NCI-H1694 (cell line): ENCODE measurements around the gene PAPLN.

Experiments
- DNase-seq: peaks from one replicate; lab custom pipeline; 2025; lab: John Stamatoyannopoulos, UW

Gene PAPLN

GRCh38 chr14:73231981-73232851 lies 5.1 kb upstream of the PAPLN start:
- DNase-seq, result peak; percentile 47

- no peak for DNase-seq
These were observed 4.3 kb upstream of the PAPLN start for GRCh38 chr14:73232984-73233383.

- DNase-seq, result no peak
These were observed 3.7 kb upstream of the PAPLN start for GRCh38 chr14:73233564-73233963.

GRCh38 chr14:73234029-73234428 lies 3.3 kb upstream of the PAPLN start:
- no peak for DNase-seq

GRCh38 chr14:73234586-73235394 lies 2.5 kb upstream of the PAPLN start:
- DNase-seq, result no peak

- no peak for DNase-seq
These were observed 1.7 kb upstream of the PAPLN start for GRCh38 chr14:73235531-73236155.

- no peak for DNase-seq
These were observed 1.1 kb upstream of the PAPLN start for GRCh38 chr14:73236157-73236556.

- no peak for DNase-seq
These were observed 521 bp upstream of the PAPLN start for GRCh38 chr14:73236752-73237218.

GRCh38 chr14:73237786-73238423 lies 599 bp downstream of the PAPLN start:
- DNase-seq, result no peak

GRCh38 chr14:73238424-73238852 lies 1.1 kb downstream of the PAPLN start:
- no peak for DNase-seq

GRCh38 chr14:73238941-73239340 lies 1.6 kb downstream of the PAPLN start:
- DNase-seq, result no peak

- DNase-seq, result no peak
These were observed 2.3 kb downstream of the PAPLN start for GRCh38 chr14:73239393-73240241.

GRCh38 chr14:73240816-73241480 lies 3.6 kb downstream of the PAPLN start:
- no peak for DNase-seq

GRCh38 chr14:73241481-73242165 lies 4.3 kb downstream of the PAPLN start:
- no peak for DNase-seq

GRCh38 chr14:73242357-73242901 lies 5.1 kb downstream of the PAPLN start:
- DNase-seq, result no peak

- no peak for DNase-seq
These were observed 6.0 kb downstream of the PAPLN start for GRCh38 chr14:73243341-73243740.

GRCh38 chr14:73243748-73244147 lies 6.4 kb downstream of the PAPLN start:
- DNase-seq, result no peak

- DNase-seq, result no peak
These were observed 7.4 kb downstream of the PAPLN start for GRCh38 chr14:73244541-73245290.
